ENCODE measurements around the gene C15orf61. TPM values are rescaled to one million over a fixed set of nuclear protein-coding genes. Genes with fewer than 3 reads are reported as not detected.
A peak's percentile ranks its signal among the peaks of the same experiment; 100 is the strongest.

Gene C15orf61
- total RNA-seq, 1 experiment from 2014 or later = 4.0 TPM

- no peak for DNase-seq (ENCODE audit: low read depth)
These were observed 7.8 kb upstream of the C15orf61 start for GRCh38 chr15:67512933-67513714.

DNA sequence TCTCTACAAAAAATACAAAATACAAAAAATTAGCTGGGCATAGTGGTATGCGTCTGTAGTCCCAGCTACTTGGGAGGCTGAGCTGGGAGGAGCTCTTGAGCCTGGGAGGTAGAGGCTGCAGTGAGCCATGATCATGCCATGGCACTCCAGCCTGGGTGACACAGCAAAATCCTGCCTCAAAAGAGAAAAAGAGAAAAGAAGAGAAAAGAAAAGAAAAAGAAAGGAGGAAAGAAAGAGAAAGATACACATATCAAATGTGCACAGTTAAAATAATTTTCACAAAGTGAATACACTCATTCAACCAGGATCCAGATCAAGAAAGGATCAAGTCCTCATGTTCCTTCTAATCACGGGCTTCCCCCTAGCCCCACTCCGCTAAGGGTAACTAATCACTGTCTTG is 5.8 kb upstream of the C15orf61 start:
- no peak for DNase-seq (ENCODE audit: low read depth)

DNA sequence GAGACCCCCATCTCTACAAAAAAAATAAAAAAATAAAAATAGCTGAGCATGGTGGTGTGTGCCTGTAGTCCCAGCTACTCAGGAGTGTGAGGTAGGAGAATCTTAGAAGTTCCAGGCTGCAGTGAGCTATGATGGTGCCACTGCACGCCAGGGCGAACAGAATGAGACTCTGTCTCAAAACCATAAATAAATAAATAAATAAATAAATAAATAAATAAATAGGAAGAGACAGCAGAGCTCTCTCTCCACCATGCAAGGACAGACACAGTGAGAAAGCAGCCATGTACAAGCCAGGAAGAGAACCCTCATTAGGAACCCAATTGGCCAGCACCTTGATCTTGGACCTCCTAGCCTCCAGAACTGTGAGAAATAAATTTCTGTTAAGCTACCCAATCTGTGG is 5.4 kb upstream of the C15orf61 start:
- DNase-seq (ENCODE audit: low read depth) = no peak

DNA sequence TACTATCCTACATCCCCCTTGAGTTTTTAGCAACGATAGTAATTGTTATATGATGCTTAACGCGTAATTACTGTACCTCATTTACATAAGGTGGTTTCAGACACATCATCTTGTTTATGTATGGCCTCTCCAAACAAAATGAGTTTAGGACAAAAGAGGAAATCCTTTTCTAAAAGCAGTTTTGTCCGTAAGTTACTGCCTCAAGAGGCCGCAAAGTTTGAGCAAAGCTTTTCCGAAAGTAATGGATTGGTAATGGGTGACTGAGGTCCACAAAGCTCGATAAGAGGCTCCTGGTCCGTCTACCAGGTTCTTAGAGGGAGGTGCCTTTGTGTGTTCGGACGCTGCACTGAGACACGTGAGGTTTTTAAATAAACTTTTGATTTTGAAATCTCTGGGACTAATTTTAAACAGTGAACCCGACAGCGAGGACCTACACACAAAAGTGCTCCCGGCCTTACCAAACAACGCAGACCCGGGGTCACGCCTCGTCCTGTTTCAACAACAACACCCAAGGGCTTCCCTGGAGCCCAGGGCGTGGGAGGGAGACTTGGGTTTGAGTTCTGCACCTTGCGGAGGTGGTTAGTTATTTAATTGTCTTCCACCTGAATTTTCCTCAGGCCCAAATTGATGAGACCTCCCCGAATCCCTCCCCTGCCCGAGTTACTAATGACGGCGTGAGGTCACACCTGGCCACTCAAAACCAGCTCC is 456 bp upstream of the C15orf61 start:
- no peak for DNase-seq (ENCODE audit: low read depth)

DNA sequence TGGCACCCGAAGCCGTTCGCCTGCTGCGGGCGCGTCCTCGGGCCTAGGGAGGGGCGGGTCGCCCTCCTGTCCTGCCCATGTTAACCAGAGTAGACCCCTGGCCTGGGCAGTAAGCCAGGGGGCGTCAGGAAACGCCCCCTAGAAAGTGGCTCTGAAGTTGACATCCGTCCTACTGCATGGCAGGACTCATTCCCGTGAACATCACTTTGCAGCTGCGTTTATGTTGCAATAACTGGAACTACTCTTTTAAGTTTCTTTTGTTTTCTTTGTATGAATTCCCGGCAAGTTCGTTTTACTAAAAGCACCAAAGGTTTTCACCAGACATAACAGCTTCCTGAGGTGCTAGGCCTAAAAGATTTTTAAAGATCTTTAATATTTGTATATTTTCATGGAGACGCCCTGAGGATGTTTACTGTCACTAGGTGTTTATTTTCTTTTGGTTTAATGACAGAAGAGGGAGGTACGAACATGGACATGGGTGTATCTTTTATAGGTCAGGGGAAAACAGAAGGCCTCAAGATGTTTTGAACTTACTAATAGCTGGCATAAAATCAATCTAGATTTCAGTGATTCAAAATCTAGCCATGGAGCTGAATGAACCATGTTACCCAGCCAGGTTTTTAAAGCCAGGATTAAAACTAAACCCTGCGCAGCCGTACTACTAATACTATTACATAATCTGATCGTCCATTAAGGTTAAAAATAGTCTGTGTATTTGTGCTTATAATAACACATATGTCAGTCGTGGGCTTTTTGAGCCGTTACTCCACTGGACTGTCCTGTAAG is 1.0 kb downstream of the C15orf61 start:
- DNase-seq (ENCODE audit: low read depth) = peak; percentile 37

- no peak for DNase-seq (ENCODE audit: low read depth)
These were observed 2.4 kb downstream of the C15orf61 start for GRCh38 chr15:67523330-67523729.

DNA sequence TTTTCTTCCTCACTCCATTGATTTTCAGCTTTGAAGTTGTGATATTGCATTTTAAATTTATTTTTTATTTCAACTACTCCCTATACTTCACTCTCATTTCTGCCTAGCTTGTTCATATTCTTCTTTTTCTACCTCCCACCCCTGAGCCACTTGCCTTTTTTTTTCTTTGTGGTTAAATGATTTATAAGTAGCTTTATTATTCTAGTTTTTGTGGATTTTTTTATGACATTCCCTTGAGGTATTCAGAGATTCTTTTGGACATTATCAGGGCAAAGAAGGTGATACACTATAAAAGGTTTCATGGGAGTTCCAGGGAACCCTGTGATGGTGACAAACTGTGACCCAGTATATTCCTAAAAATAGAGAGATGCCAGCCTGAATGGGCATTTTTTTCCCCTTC is 3.3 kb downstream of the C15orf61 start:
- no peak for DNase-seq (ENCODE audit: low read depth)

DNA sequence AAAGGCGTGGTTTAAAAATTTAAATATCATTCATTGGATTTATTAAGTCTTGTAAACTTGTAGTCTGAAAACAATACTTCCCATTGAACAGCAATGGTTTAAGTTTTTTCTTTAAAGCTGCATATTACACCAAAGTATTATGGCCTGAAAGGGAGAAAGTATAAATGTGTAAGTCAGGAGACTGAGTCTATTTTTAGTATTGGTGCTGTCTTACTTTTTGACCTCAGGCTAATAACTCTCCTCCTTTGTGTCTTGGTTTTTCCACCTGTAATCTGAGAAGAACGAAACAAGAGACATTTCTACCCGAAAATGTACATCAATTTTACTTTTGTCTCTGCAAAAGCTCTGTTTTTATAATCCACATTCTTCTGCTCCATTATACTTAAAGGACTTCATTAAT is 7.6 kb downstream of the C15orf61 start:
- no peak for DNase-seq (ENCODE audit: low read depth)

DNA sequence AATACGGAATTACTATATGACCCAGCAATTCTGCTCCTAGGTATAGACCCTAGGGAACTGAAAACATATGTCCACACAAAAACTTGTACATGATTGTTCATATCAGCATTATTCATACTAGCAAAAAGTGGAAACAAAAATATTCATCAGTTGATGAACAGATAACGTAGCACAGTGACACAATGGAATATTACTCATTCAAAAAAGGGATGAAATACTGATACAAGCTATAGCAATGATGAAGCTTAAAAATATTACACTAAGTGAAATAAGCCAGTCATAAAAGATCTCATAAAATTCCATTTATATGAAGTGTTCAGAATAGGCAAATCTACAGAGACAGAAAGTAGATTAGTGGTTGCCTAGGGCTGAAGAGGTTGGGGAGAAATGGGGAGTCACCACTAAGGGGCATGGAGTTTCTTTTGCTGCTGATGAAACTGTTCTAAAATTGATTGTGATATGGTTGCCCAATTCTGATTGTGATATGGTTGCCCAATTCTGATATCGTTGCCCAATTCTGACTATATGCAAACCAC is 10.5 kb downstream of the C15orf61 start:
- peak; percentile 71 for DNase-seq (ENCODE audit: low read depth)

DNA sequence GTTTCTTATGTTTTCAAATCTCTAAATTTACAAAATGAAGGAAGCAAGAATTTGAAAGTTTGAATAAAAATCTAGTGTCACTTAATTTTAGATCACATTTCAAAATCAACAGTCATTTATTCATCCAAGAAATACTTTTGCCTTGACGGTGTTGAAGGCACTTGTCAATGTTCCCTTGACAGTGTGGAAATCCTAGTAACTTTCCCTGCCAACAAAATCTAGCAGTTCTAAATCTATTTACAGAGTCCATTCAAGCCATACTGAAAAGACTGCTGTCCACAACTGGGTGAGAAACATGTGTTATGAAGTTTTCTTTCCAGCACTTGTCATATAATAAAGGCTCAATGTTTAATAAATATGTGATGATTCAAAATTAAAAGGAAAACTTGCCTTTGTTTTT is 12.9 kb downstream of the C15orf61 start:
- no peak for DNase-seq (ENCODE audit: low read depth)

GRCh38 chr15:67534360-67534759 is 13.4 kb downstream of the C15orf61 start:
- DNase-seq (ENCODE audit: low read depth) = no peak

DNA sequence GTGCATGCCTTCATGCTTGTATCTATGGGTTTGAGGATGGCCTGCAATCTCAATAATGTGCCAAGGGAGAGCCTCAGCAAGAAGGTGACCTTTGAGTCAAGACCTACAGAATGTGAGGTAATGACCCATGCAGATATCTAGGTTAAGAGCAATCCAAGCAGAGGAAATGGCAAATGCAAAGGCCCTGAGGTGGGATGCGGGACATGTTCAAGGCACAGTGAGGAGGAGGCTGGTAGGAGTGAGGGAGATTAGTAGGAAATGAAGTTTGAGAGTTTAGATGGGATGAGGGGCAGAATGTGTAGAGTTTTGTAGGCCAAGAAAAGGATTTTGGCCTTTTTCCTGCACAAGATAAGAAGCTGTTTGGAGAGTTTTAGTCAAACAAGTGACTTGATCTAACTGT is 16.8 kb downstream of the C15orf61 start:
- no peak for DNase-seq (ENCODE audit: low read depth)

- peak; percentile 74 for DNase-seq (ENCODE audit: low read depth)
These were observed 21.8 kb downstream of the C15orf61 start, which contains the start of gene MAP2K5 for GRCh38 chr15:67542420-67543347. MAP2K5 (plus strand) TSS chr15:67542703; CDS start chr15:67543336, 633 bp downstream.

- DNase-seq (ENCODE audit: low read depth) = no peak
These were observed 22.4 kb downstream of the C15orf61 start for GRCh38 chr15:67543348-67543718.

GRCh38 chr15:67544475-67544874 is 23.5 kb downstream of the C15orf61 start:
- DNase-seq (ENCODE audit: low read depth) = no peak

DNA sequence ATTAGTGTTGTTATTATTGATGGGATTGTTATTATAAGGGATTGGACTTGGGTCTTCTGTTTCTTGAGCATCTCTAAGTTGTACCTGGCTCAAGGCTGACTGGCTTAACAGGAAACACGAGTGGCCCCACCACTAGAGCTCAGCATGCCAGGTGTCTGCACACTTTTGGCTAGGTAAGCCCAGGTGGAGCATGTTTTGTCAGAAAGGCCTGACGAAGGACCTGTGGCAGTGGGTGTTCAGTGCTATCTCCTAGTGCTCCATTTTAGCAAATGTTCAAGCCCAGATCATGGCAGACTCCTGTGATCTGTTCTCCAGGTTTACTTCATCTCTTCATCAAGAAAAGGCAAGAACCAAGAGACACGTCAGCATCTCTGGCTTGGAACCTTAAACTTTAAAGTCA is 24.9 kb downstream of the C15orf61 start:
- no peak for DNase-seq (ENCODE audit: low read depth)

DNA sequence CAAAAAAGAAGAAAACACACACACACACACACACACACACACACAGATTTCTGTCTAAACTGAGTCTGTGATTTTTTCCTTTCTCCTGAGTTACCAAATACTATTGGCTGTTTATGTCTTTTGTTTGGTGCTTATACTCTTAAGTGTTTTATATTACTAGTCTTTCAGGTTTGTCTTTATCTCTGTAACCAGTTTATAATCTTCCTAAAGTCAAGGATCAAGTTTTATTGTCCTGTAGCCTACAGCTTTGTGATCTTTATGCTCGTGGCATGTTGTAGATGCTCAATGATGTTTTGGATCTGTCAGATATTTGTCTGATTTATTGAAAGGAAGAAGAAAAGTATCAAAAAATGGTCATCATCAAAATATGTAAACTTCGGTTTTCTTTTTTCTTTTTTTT is 26.1 kb downstream of the C15orf61 start:
- no peak for DNase-seq (ENCODE audit: low read depth)

- no peak for DNase-seq (ENCODE audit: low read depth)
These were observed 26.9 kb downstream of the C15orf61 start for GRCh38 chr15:67547836-67548235.

- no peak for DNase-seq (ENCODE audit: low read depth)
These were observed 27.4 kb downstream of the C15orf61 start for GRCh38 chr15:67548236-67548852.

DNA sequence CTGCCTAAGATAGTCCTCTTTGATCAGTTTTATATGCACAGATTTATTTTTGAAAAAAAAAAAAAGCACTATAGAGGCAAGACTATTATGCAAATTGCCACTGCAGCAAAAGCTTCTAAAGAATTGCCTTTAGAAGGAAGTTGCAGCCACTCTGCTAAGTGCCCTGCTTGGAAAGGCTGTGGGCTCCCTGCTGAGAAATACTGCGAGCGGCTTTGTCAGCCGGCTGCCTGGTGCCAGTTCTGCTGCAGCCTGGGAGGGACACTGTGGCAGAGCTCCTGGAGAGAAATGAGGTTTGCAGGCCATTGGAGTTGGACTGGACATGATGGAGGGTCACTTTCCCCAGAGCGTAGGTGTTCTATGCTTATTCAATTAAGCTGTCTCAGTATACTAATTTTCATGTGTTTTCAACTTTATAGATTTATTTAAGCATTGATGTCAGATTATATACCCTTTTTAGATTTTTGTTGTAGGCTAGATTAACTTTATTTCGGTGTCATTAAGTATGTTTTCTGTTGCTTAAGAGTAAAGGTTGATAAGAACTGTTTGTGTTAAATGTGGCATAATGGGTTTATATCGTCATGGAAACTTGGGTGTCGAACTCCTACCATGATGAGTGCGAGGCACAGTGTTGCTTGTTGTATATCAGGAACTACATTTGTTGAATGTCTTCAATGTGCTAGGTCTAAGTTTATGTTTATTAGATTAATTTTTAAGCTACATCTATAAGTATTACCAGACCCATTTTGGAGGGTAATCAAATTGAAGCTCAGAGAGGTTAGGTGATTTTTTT is 28.1 kb downstream of the C15orf61 start:
- DNase-seq (ENCODE audit: low read depth) = no peak

Measured in LHCN-M2 (cell line).